Measurements from ENCODE around the gene MFSD2B. TPM values are rescaled to one million over a fixed set of nuclear protein-coding genes. Genes with fewer than 3 reads are reported as not detected.

MFSD2B gene
- total and polyA plus RNA-seq, 7 experiments from 2014 or later = 0.22 to 0.76 TPM; not detected in 5

DNA sequence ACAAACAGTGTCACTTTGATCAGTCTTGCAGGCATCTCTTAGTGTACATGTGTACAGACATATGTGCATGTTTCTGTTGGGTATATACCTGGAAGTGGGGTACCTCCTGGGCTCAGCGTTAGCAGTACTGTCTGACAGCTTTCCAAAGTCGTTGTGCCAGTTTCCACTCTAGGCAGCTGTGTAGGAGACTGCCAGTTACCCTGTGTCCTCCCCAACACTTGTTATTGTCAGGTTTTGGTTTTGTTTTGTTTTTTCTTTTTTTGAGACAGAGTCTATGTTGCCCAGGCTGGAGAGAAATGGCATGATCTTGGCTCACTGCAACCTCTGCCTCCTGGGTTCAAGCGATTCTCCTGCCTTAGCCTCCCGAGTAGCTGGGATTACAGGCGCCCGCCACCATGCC is 45.9 kb downstream of the MFSD2B start:
- Mint-ChIP-seq H3K9me3 (peaks cover 0 to 3% (median 0%) of the 10 kb centered on the region in 11 donors), H3K27ac (no peak overlapping the region), H3K4me3 (no peak overlapping the region), H3K36me3 (no peaks in the 10 kb centered on the region), H3K27me3 (peaks cover 4 to 17% (median 13%) of the 10 kb centered on the region in 5 donors), H3K4me1 (peaks cover 0 to 9% (median 0%) of the 10 kb centered on the region in 7 donors)
- CTCF ChIA-PET = no interaction called here
- H3K4me3 ChIP-seq (ENCODE audit: low read length) = no peak overlapping the region
- intact Hi-C loops (cut with micrococcal nuclease) = no loop called here
- ATAC-seq (no peak), DNase-seq (no peak)
- H3K27ac ChIP-seq (ENCODE audit: low read depth, low read length) = no peak overlapping the region
- H3K36me3 ChIP-seq (ENCODE audit: control insufficient read depth in 2 of 3, insufficient read depth in 3 of 3, low read length in 3 of 3) = no peaks in the 10 kb centered on the region
- no peaks in the 10 kb centered on the region for H3K27me3 ChIP-seq (ENCODE audit: control insufficient read depth in 2 of 2, insufficient read depth in 2 of 2, low read length in 2 of 2)
- no peaks in the 10 kb centered on the region for H3K4me1 ChIP-seq (ENCODE audit: control insufficient read depth in 2 of 2, insufficient read depth in 2 of 2, low read length in 2 of 2)
- POLR2A ChIA-PET = no interaction called here
- no peaks in the 10 kb centered on the region for H3K9me3 ChIP-seq (ENCODE audit: control insufficient read depth in 2 of 3, low read length in 3 of 3)

DNA sequence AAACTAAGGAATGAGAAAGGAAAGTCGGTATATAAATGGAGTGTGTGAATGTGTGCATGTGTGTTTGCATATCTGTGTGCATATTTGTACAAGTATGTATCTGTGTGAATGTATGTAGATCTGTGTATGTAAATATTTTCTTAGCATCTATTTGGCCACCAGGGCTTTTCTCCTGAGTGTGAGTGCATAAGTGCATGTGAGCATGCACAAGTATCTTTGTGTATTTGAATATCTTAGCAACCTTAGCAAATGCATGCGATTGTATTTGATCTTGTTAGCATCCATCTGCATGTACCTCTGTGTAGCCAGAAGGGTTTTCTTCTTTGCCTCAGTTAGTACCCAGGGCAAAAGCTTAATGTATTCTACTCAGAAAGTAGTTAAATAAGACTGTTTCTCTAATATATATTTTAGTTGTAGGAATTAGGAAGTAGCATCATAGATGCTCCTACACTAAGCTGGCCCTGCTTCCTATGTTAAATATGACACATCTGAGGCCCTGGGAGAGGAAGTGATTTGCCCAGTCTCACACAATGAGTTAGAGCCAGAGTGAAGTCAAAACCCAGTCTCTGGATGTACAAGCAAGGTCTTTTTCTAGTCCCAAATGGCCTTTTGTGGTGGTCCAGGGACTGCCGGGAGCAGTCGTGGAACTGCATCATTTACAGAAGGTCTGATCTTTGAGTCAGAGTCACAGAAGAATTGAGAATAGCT is 48.8 kb downstream of the MFSD2B start:
- H3K27me3 ChIP-seq (ENCODE audit: control insufficient read depth in 2 of 2, insufficient read depth in 2 of 2, low read length in 2 of 2) = no peaks in the 10 kb centered on the region
- H3K9me3 ChIP-seq (ENCODE audit: control insufficient read depth in 2 of 3, low read length in 3 of 3) = no peaks in the 10 kb centered on the region
- no peak overlapping the region for H3K27ac ChIP-seq (ENCODE audit: low read depth, low read length)
- no peak overlapping the region for H3K4me3 Mint-ChIP-seq
- H3K36me3 Mint-ChIP-seq = no peaks in the 10 kb centered on the region
- no peaks in the 10 kb centered on the region for H3K4me1 ChIP-seq (ENCODE audit: control insufficient read depth in 2 of 2, insufficient read depth in 2 of 2, low read length in 2 of 2)
- POLR2A ChIA-PET = interaction anchor here (1.2 kb wide), 1 partner anchor 132 kb away, joined by 3 read pairs; the partner anchor contains the start of gene ATAD2B
- H3K9me3 Mint-ChIP-seq = peaks cover 0 to 3% (median 0%) of the 10 kb centered on the region in 11 donors
- H3K27ac Mint-ChIP-seq = no peak overlapping the region
- H3K4me1 Mint-ChIP-seq = peaks cover 0 to 11% (median 0%) of the 10 kb centered on the region in 7 donors
- CTCF ChIA-PET = interaction anchor here (1.2 kb wide), 1 partner anchor 26 kb away, joined by 3 read pairs; no protein-coding TSS in a partner anchor
- ATAC-seq (no peak), DNase-seq (no peak)
- no peaks in the 10 kb centered on the region for H3K36me3 ChIP-seq (ENCODE audit: control insufficient read depth in 2 of 3, insufficient read depth in 3 of 3, low read length in 3 of 3)
- intact Hi-C loops (cut with micrococcal nuclease) = no loop called here
- H3K4me3 ChIP-seq (ENCODE audit: low read length) = no peak overlapping the region
- peaks cover 0 to 13% (median 12%) of the 10 kb centered on the region in 5 donors for H3K27me3 Mint-ChIP-seq

DNA sequence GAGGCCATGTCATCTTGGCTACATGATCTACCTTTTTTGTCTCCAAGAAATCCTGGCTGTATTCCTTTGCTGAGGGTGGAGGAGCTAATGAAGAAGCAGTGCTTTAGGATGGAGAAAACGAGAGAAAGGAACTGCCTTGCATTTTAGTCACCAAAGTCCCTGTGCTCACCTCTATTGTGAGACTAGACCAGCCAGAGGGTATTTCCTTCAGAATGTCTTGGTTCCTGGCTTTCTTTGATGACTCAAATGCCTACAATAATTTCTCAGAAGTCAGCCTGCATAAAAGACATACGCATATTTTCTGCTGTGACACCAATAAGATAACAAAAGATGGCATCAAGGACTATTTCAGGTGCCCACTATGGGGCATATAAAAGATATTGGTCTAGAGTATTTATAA is 55.5 kb downstream of the MFSD2B start:
- H3K36me3 Mint-ChIP-seq = peaks cover 0 to 11% (median 3%) of the 10 kb centered on the region in 5 donors
- Histone ChIP-seq H3K27me3 (ENCODE audit: control insufficient read depth in 2 of 2, insufficient read depth in 2 of 2, low read length in 2 of 2) (no peaks in the 10 kb centered on the region), H3K9me3 (ENCODE audit: control insufficient read depth in 2 of 3, low read length in 3 of 3) (no peaks in the 10 kb centered on the region), H3K4me3 (ENCODE audit: low read length) (no peak overlapping the region), H3K4me1 (ENCODE audit: control insufficient read depth in 2 of 2, insufficient read depth in 2 of 2, low read length in 2 of 2) (no peaks in the 10 kb centered on the region), H3K27ac (ENCODE audit: low read depth, low read length) (no peak overlapping the region), H3K36me3 (ENCODE audit: control insufficient read depth in 2 of 3, insufficient read depth in 3 of 3, low read length in 3 of 3) (peaks cover 0 to 42% (median 11%) of the 10 kb centered on the region in 3 experiments)
- no peaks in the 10 kb centered on the region for H3K9me3 Mint-ChIP-seq
- ChIA-PET CTCF (no interaction called here), POLR2A (interaction anchor here (0.7 to 1.7 kb wide), 2 partner anchors 10 to 15 kb away, joined by 3 to 4 read pairs; no protein-coding TSS in a partner anchor)
- peak overlapping the region in 1 of 9 donors; percentile 3 for H3K27ac Mint-ChIP-seq
- no peak for DNase-seq
- H3K4me3 Mint-ChIP-seq = no peak overlapping the region
- H3K27me3 Mint-ChIP-seq = no peaks in the 10 kb centered on the region
- no peak for ATAC-seq
- H3K4me1 Mint-ChIP-seq = peaks cover 0 to 11% (median 0%) of the 10 kb centered on the region in 7 donors
- intact Hi-C loops (cut with micrococcal nuclease) = no loop called here

DNA sequence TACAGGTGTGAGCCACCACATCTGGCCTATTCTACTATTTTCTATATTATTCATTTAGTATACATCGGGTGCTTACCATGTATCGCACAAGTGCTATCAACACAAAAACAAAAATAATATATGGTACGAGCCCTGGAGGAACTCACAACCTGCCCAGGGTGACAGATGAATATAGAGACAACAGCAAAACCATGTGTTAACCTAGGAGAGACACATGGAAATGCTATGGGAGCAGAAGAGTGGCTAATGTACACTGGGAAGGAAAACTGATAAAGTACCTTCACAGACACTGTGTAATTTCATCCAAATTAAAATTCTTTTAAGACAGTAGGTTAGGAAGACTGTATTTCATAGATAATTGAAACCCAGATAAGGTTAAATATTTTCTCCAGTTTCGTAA is 62.4 kb downstream of the MFSD2B start:
- Mint-ChIP-seq H3K4me1 (peaks cover 14 to 36% (median 34%) of the 10 kb centered on the region in 7 donors), H3K9me3 (no peaks in the 10 kb centered on the region), H3K36me3 (peaks cover 0 to 14% (median 7%) of the 10 kb centered on the region in 5 donors), H3K27me3 (no peaks in the 10 kb centered on the region), H3K27ac (peak overlapping the region in 1 of 9 donors; percentile 58), H3K4me3 (no peak overlapping the region)
- no peaks in the 10 kb centered on the region for H3K9me3 ChIP-seq (ENCODE audit: control insufficient read depth in 2 of 3, low read length in 3 of 3)
- no peak overlapping the region for H3K4me3 ChIP-seq (ENCODE audit: low read length)
- no peaks in the 10 kb centered on the region for H3K27me3 ChIP-seq (ENCODE audit: control insufficient read depth in 2 of 2, insufficient read depth in 2 of 2, low read length in 2 of 2)
- H3K36me3 ChIP-seq (ENCODE audit: control insufficient read depth in 2 of 3, insufficient read depth in 3 of 3, low read length in 3 of 3) = peaks cover 4 to 48% (median 13%) of the 10 kb centered on the region in 3 experiments
- peaks cover 8 to 16% of the 10 kb centered on the region in 2 donors for H3K4me1 ChIP-seq (ENCODE audit: control insufficient read depth in 2 of 2, insufficient read depth in 2 of 2, low read length in 2 of 2)
- no peak overlapping the region for H3K27ac ChIP-seq (ENCODE audit: low read depth, low read length)
- ATAC-seq (no peak), DNase-seq (no peak)
- intact Hi-C loops (cut with micrococcal nuclease) = no loop called here
- POLR2A ChIA-PET = no interaction called here
- CTCF ChIA-PET = no interaction called here

DNA sequence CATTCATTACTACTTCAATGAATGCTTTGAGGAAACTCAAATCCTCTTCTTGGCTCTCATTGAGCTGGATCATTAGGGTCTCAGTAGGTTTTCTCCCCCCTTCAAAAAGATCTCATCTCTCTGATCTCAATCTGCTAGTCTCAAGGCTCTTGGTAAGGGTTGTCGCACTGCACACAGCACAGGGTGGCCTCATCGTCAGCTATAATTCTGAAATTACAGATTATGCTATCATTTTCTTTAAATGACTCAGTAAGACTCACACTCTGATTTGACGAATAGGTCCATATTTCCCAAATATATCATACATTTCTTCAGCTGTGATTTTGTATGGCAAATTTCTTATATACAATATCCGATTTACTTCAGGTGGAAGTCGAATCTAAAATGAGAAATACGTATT is 63.9 kb downstream of the MFSD2B start:
- Mint-ChIP-seq H3K4me3 (peak overlapping the region in 5 of 10 donors; percentile 3 to 97 (median 29)), H3K27me3 (no peaks in the 10 kb centered on the region), H3K27ac (peak overlapping the region in 3 of 9 donors; percentile 12 to 99 (median 48)), H3K9me3 (no peaks in the 10 kb centered on the region), H3K4me1 (peaks cover 14 to 47% (median 42%) of the 10 kb centered on the region in 7 donors), H3K36me3 (peaks cover 0 to 8% (median 6%) of the 10 kb centered on the region in 5 donors)
- CTCF ChIA-PET = no interaction called here
- no peak overlapping the region for H3K4me3 ChIP-seq (ENCODE audit: low read length)
- H3K27me3 ChIP-seq (ENCODE audit: control insufficient read depth in 2 of 2, insufficient read depth in 2 of 2, low read length in 2 of 2) = no peaks in the 10 kb centered on the region
- no peak for ATAC-seq
- H3K27ac ChIP-seq (ENCODE audit: low read depth, low read length) = no peak overlapping the region
- intact Hi-C loops (cut with micrococcal nuclease) = no loop called here
- no peak for DNase-seq
- POLR2A ChIA-PET = interaction anchor here (0.7 to 1.3 kb wide), 3 partner anchors 9 to 147 kb away, joined by 3 to 5 read pairs (median 5); partner anchors contain the start of genes ATAD2B and WDCP
- peaks cover 4 to 33% (median 13%) of the 10 kb centered on the region in 3 experiments for H3K36me3 ChIP-seq (ENCODE audit: control insufficient read depth in 2 of 3, insufficient read depth in 3 of 3, low read length in 3 of 3)
- H3K4me1 ChIP-seq (ENCODE audit: control insufficient read depth in 2 of 2, insufficient read depth in 2 of 2, low read length in 2 of 2) = peaks cover 13 to 21% of the 10 kb centered on the region in 2 donors
- H3K9me3 ChIP-seq (ENCODE audit: control insufficient read depth in 2 of 3, low read length in 3 of 3) = no peaks in the 10 kb centered on the region

DNA sequence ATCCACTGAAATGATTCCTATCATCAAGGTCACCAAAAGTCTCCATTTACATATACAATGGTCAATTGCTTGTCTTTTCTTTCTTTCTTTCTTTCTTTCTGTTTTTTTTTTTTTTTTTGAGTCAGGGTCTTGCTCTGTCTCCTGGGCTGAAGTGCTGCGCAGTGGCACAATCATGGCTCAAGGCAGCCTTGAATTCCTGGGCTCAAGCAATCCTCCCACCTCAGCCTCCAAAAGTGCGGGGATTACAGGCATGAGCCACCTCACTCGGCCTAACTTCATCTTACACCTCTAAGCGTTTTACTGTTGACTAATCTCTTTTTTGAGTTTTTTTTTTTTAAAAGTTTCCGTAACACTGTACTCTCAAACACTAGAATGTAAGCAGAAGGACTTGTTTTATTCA is 65.4 kb downstream of the MFSD2B start:
- intact Hi-C loops (cut with micrococcal nuclease) = loop anchor here (5.0 kb wide), 4 partner anchors 543 to 1957 kb away; partner anchors contain the start of genes DTNB (in 1 of the 2) and RAB10 (in 1 of the 2)
- Histone ChIP-seq H3K4me1 (ENCODE audit: control insufficient read depth in 2 of 2, insufficient read depth in 2 of 2, low read length in 2 of 2) (peaks cover 13 to 21% of the 10 kb centered on the region in 2 donors), H3K27ac (ENCODE audit: low read depth, low read length) (peak overlapping the region; percentile 78), H3K4me3 (ENCODE audit: low read length) (peak overlapping the region; percentile 97), H3K9me3 (ENCODE audit: control insufficient read depth in 2 of 3, low read length in 3 of 3) (no peaks in the 10 kb centered on the region), H3K27me3 (ENCODE audit: control insufficient read depth in 2 of 2, insufficient read depth in 2 of 2, low read length in 2 of 2) (no peaks in the 10 kb centered on the region), H3K36me3 (ENCODE audit: control insufficient read depth in 2 of 3, insufficient read depth in 3 of 3, low read length in 3 of 3) (peaks cover 3 to 21% (median 4%) of the 10 kb centered on the region in 3 experiments)
- H3K4me1 Mint-ChIP-seq = peaks cover 14 to 47% (median 42%) of the 10 kb centered on the region in 7 donors
- no peak for ATAC-seq
- peaks cover 0 to 12% (median 4%) of the 10 kb centered on the region in 5 donors for H3K36me3 Mint-ChIP-seq
- ChIA-PET POLR2A (interaction anchor here (1.4 to 2.8 kb wide), 4 partner anchors 9 to 149 kb away, joined by 6 to 49 read pairs (median 14); partner anchors contain the start of genes ATAD2B, FKBP1B and WDCP), CTCF (interaction anchor here (1.8 kb wide), 1 partner anchor 28 kb away, joined by 8 read pairs; the partner anchor contains the start of gene WDCP)
- no peaks in the 10 kb centered on the region for H3K9me3 Mint-ChIP-seq
- H3K4me3 Mint-ChIP-seq = peak overlapping the region; percentile 93 to 99 (median 98)
- no peak for DNase-seq
- no peaks in the 10 kb centered on the region for H3K27me3 Mint-ChIP-seq
- H3K27ac Mint-ChIP-seq = peak overlapping the region; percentile 96 to 99 (median 99)

Measured in naive thymus-derived CD4-positive, alpha-beta T cell (primary cell).